Parathyroid adenoma (tissue), 2 donors: ENCODE results near the gene JAM3.

Experiments
- H2AFZ ChIP-seq: fragments of 300-600 bp; sonication (generic); one replicate; pipeline ENCODE4 v1.7.0; 2017; ENCODE audit warnings: antibody characterized with exemption, mild to moderate bottlenecking
- H3K27ac ChIP-seq: fragments of 300-600 bp; sonication (generic); one replicate; pipeline ENCODE4 v1.7.0; 2017
- H3K27me3 ChIP-seq: fragments of 300-600 bp; sonication (generic); one replicate; pipeline ENCODE4 v1.7.0; 2017; ENCODE audit warnings: low read length; ENCODE audit not compliant: control insufficient read depth, insufficient read depth
- H3K36me3 ChIP-seq: fragments of 300-600 bp; sonication (generic); one replicate; pipeline ENCODE4 v1.7.0; 2017; ENCODE audit warnings: low read length; ENCODE audit not compliant: control insufficient read depth, insufficient read depth
- H3K4me1 ChIP-seq: fragments of 300-600 bp; sonication (generic); one replicate; pipeline ENCODE4 v1.7.0; 2017; ENCODE audit warnings: control low read depth
- H3K4me2 ChIP-seq: fragments of 300-600 bp; sonication (generic); one replicate; pipeline ENCODE4 v1.7.0; 2017; ENCODE audit warnings: low read length
- H3K4me3 ChIP-seq: fragments of 300-600 bp; sonication (generic); one replicate; pipeline ENCODE4 v1.7.0; 2017; ENCODE audit warnings: low read depth, low read length
- H3K79me2 ChIP-seq: fragments of 300-600 bp; sonication (generic); one replicate; pipeline ENCODE4 v1.7.0; 2017; ENCODE audit warnings: control low read depth
- H3K9ac ChIP-seq: fragments of 300-600 bp; sonication (generic); one replicate; pipeline ENCODE4 v1.7.0; 2017; ENCODE audit warnings: mild to moderate bottlenecking
- H3K9me3 ChIP-seq: fragments of 300-600 bp; sonication (generic); one replicate; pipeline ENCODE4 v1.7.0; 2017; ENCODE audit warnings: low read length; ENCODE audit not compliant: control insufficient read depth
- TF ChIP-seq, protein P1 (sequence below): fragments of 300-600 bp; sonication (generic); IDR thresholded peaks from one replicate; pipeline ENCODE4 v1.7.0; 2017; ENCODE audit warnings: antibody characterized with exemption, mild to moderate bottlenecking
- donor health status: primary hyperparathyroidism.

JAM3 gene

DNA sequence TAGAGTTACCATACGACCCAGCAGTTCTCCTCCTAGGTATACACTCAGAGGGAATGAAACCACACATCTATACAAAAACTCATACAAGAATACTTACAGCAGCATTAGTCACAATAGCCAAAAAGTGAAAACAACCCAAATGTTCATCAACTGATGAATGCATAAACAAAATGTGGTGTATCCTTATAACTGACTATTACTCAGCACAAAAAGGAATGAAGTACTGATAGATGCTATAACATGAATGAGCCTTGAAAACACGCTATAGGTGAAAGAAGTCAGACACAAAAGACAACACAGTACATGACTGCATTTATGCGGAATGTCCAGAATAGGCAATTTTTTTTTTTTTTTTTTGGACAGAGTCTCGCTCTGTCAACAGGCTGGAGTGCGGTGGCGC lies 131.8 kb downstream of the JAM3 start:
- no peaks in the 10 kb centered on the region for H3K36me3 ChIP-seq

More for the DNA sequence above, 131.8 kb downstream of the JAM3 start:
- no peaks in the 10 kb centered on the region for H3K4me1 ChIP-seq
- H2AFZ ChIP-seq = no peak overlapping the region
- no peaks in the 10 kb centered on the region for H3K9me3 ChIP-seq
- no peak overlapping the region for H3K4me2 ChIP-seq
- H3K27ac ChIP-seq = no peak overlapping the region
- no peaks in the 10 kb centered on the region for H3K79me2 ChIP-seq
- H3K4me3 ChIP-seq = no peak overlapping the region
- H3K27me3 ChIP-seq = no peaks in the 10 kb centered on the region
- no peak overlapping the region for H3K9ac ChIP-seq
- TF ChIP-seq, protein P1, sequence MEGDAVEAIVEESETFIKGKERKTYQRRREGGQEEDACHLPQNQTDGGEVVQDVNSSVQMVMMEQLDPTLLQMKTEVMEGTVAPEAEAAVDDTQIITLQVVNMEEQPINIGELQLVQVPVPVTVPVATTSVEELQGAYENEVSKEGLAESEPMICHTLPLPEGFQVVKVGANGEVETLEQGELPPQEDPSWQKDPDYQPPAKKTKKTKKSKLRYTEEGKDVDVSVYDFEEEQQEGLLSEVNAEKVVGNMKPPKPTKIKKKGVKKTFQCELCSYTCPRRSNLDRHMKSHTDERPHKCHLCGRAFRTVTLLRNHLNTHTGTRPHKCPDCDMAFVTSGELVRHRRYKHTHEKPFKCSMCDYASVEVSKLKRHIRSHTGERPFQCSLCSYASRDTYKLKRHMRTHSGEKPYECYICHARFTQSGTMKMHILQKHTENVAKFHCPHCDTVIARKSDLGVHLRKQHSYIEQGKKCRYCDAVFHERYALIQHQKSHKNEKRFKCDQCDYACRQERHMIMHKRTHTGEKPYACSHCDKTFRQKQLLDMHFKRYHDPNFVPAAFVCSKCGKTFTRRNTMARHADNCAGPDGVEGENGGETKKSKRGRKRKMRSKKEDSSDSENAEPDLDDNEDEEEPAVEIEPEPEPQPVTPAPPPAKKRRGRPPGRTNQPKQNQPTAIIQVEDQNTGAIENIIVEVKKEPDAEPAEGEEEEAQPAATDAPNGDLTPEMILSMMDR = no peak
